Neural crest cell (in vitro differentiated cells): ENCODE results near the gene RAB8A. TPM values are rescaled to one million over a fixed set of nuclear protein-coding genes. Genes with fewer than 3 reads are reported as not detected.
"Not testable (repeated sequence)": the region's sequence is repeated elsewhere in the genome, so short reads cannot be mapped to it uniquely, and the experiment has no call there.

Experiments
- DNase-seq: peaks from one replicate; pipeline ENCODE4 v3.0.0; 2021; ENCODE audit warnings: low read depth, mixed read lengths, low spot score
- H3K27ac Mint-ChIP-seq: one replicate; pipeline ENCODE4 v1.8.0; 2021; ENCODE audit warnings: mild to moderate bottlenecking, mixed read lengths; ENCODE audit not compliant: unreplicated experiment
- H3K27me3 Mint-ChIP-seq: 2 replicates; pipeline ENCODE4 v1.8.0; 2021; ENCODE audit warnings: low read depth, mild to moderate bottlenecking, mixed read lengths
- H3K36me3 Mint-ChIP-seq: 2 replicates; pipeline ENCODE4 v1.8.0; 2021; ENCODE audit warnings: low read depth, mild to moderate bottlenecking, mixed read lengths
- H3K4me1 Mint-ChIP-seq: 2 replicates; pipeline ENCODE4 v1.8.0; 2021; ENCODE audit warnings: mixed read lengths
- H3K4me3 Mint-ChIP-seq: one replicate; pipeline ENCODE4 v1.8.0; 2021; ENCODE audit warnings: mild to moderate bottlenecking, mixed read lengths
- H3K9me3 Mint-ChIP-seq: 2 replicates; pipeline ENCODE4 v1.8.0; 2021; ENCODE audit warnings: mixed read lengths
- CTCF ChIP-seq: fragments of 200-600 bp; sonication (generic); conservative IDR thresholded peaks from 2 replicates; pipeline ENCODE4 v1.5.0; 2021; ENCODE audit warnings: antibody characterized with exemption, mild to moderate bottlenecking
- total RNA-seq: library from RNA; stranded (reverse); gene quantifications from 2 replicates; pipeline ENCODE4 v1.2.1, GENCODE V29; 2021

Gene RAB8A
- total RNA-seq, 1 donor from 2014 or later = 88.9 TPM

GRCh38 chr19:16076958-16077611 lies 34.6 kb upstream of the RAB8A start:
- TF ChIP-seq CTCF = no peak
- peaks cover 11% of the 10 kb centered on the region for H3K36me3 Mint-ChIP-seq
- peak overlapping the region; percentile 98 for H3K27ac Mint-ChIP-seq
- peaks cover 52% of the 10 kb centered on the region for H3K4me1 Mint-ChIP-seq
- peaks cover 9% of the 10 kb centered on the region for H3K27me3 Mint-ChIP-seq
- H3K4me3 Mint-ChIP-seq = peak overlapping the region; percentile 88
- DNase-seq = no peak
- no peaks in the 10 kb centered on the region for H3K9me3 Mint-ChIP-seq

GRCh38 chr19:16077984-16078758 lies 33.5 kb upstream of the RAB8A start:
- DNase-seq = no peak
- Mint-ChIP-seq H3K27me3 (peaks cover 9% of the 10 kb centered on the region), H3K36me3 (peaks cover 14% of the 10 kb centered on the region), H3K4me1 (peaks cover 45% of the 10 kb centered on the region), H3K27ac (peak overlapping the region; percentile 98), H3K4me3 (peak overlapping the region; percentile 88), H3K9me3 (no peaks in the 10 kb centered on the region)
- TF ChIP-seq CTCF = no peak

- Mint-ChIP-seq H3K27me3 (peaks cover 9% of the 10 kb centered on the region), H3K4me1 (peaks cover 39% of the 10 kb centered on the region), H3K27ac (peak overlapping the region; percentile 98), H3K36me3 (peaks cover 14% of the 10 kb centered on the region), H3K4me3 (peak overlapping the region; percentile 88), H3K9me3 (no peaks in the 10 kb centered on the region)
- no peak for TF ChIP-seq CTCF
- DNase-seq = no peak
Observed at GRCh38 chr19:16078759-16079707, 32.7 kb upstream of the RAB8A start.

- H3K4me1 Mint-ChIP-seq = peaks cover 16% of the 10 kb centered on the region
- H3K27me3 Mint-ChIP-seq = no peaks in the 10 kb centered on the region
- H3K9me3 Mint-ChIP-seq = no peaks in the 10 kb centered on the region
- peaks cover 21% of the 10 kb centered on the region for H3K36me3 Mint-ChIP-seq
- no peak overlapping the region for H3K4me3 Mint-ChIP-seq
- no peak for TF ChIP-seq CTCF
- DNase-seq = no peak
- no peak overlapping the region for H3K27ac Mint-ChIP-seq
Observed at GRCh38 chr19:16084067-16084685, 27.5 kb upstream of the RAB8A start.

- no peak for DNase-seq
- Mint-ChIP-seq H3K4me3 (no peak overlapping the region), H3K36me3 (peaks cover 25% of the 10 kb centered on the region), H3K4me1 (peaks cover 16% of the 10 kb centered on the region), H3K27ac (no peak overlapping the region), H3K27me3 (no peaks in the 10 kb centered on the region), H3K9me3 (no peaks in the 10 kb centered on the region)
- no peak for TF ChIP-seq CTCF
Observed at GRCh38 chr19:16085115-16085514, 26.6 kb upstream of the RAB8A start.

GRCh38 chr19:16087404-16087803 lies 24.3 kb upstream of the RAB8A start:
- H3K4me1 Mint-ChIP-seq = peaks cover 12% of the 10 kb centered on the region
- H3K4me3 Mint-ChIP-seq, H3K9me3 Mint-ChIP-seq, H3K27me3 Mint-ChIP-seq, H3K27ac Mint-ChIP-seq, DNase-seq: not testable (repeated sequence)
- H3K36me3 Mint-ChIP-seq = peaks cover 17% of the 10 kb centered on the region
